ENCODE results near the gene CNTNAP2.

The CNTNAP2 gene

DNA sequence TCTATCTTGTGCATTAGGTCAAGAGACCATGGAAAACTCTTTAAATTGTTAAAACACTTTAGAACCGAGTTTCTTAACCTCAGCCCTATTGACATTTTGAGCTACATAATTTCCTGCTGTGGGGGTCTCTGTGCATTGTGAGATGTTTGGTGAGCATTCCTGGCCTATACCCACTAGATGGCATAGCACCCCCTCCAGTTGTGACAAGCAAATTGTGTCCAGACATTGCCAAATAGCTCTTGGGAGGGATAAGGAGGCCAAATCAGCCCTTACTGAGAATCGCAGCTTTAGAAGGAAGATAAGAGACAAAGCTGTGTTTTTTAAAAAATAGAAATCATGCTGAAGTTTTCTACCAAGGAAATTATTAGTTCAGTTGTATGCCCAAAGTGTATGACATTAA lies 1315.5 kb downstream of the CNTNAP2 start:
- DNase-seq = no peak

- no peak for DNase-seq
These were observed 1316.0 kb downstream of the CNTNAP2 start for GRCh38 chr7:147432576-147432975.

- no peak for DNase-seq
These were observed 1320.1 kb downstream of the CNTNAP2 start for GRCh38 chr7:147436718-147437117.

- no peak for DNase-seq
These were observed 1321.6 kb downstream of the CNTNAP2 start for GRCh38 chr7:147438216-147438615.

GRCh38 chr7:147443942-147444341 lies 1327.3 kb downstream of the CNTNAP2 start:
- DNase-seq = no peak

DNA sequence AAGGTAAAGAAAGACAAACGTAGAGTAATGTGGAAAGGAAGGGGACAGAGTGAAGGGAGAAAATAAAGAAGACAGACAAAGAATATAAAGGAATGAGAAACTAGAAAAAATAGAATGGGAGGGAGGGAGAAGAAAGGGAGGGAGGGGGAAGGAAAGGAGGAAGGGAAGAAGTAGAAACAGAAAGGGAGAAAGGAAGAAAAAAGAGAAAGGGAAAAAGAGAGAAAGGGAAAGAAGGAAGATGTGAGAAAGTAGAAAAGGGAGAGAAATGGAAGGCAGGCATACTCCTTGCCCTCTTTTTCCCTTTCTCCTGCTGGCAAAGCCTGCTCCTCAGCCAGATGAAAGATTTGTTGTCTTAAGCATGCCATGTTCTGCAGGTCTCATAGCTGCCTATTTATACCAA lies 1336.2 kb downstream of the CNTNAP2 start:
- DNase-seq = no peak

DNA sequence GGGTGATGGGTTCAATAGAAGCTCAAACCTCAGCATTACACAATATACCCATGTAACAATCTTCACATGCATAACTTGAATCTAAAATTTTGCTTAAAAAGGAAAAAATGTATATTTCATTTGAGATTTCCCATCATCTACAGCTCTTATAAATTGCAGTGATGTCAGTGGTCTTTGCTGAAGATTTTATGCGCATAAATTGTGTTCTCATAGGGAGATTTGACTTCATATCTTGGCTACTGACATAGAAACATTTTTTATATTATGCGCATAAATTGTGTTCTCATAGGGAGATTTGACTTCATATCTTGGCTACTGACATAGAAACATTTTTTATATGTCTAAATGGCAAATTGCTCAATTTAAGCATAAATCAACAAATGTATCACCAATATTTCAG lies 1348.6 kb downstream of the CNTNAP2 start:
- no peak for DNase-seq

- DNase-seq = no peak
These were observed 1356.0 kb downstream of the CNTNAP2 start for GRCh38 chr7:147472556-147472955.

DNA sequence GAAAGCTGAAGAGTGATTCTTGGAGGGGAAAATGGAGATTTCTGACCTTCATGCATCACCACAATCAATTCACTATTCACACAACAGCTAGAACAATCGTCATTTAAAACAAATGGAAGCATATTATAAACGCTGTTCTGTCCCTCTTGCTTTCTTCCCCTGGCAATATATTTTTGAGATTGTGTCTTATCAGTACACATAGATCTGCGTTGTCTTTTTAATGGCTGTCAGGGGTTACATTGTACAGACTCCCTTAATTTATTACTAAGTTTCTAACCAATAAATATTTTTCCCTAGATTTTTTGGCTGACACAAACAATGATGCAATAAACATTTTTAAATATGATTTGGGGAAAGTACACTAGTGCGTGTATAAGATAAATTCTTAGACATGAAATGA lies 1358.3 kb downstream of the CNTNAP2 start:
- no peak for DNase-seq

GRCh38 chr7:147477526-147477925 lies 1360.9 kb downstream of the CNTNAP2 start:
- DNase-seq = no peak

- no peak for DNase-seq
These were observed 1362.2 kb downstream of the CNTNAP2 start for GRCh38 chr7:147478796-147479195.

DNA sequence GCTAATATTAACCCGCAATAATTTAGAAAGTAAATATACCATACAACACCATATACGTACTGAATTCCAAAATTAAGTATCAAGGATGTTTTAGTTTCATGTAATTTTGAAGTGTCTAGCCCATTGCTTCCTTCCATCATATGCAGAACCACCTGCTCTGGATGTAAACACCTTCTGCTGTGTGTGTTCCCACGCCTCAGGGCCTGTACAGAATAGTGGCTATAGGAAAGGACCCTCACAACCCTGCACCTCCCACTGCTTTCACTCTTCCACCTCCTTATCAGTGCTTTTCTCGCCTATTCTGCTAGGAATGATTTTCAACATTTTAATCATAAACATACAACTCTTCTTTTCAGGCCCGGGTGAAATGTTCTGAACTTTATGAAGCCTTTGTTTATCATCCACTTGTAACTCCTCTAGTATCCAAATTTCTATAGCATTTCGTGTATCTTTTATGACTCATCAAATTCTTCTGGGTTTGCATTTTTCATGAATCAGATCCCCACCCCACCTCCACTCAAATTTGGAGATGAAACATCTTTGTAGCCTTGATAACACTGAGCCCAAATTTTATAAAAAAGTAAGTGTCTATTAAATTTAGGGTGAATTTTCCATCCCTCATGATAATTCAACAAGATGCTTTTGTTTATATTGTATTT lies 1367.2 kb downstream of the CNTNAP2 start:
- no peak for DNase-seq

GRCh38 chr7:147485660-147486210 lies 1369.1 kb downstream of the CNTNAP2 start:
- DNase-seq = no peak

DNA sequence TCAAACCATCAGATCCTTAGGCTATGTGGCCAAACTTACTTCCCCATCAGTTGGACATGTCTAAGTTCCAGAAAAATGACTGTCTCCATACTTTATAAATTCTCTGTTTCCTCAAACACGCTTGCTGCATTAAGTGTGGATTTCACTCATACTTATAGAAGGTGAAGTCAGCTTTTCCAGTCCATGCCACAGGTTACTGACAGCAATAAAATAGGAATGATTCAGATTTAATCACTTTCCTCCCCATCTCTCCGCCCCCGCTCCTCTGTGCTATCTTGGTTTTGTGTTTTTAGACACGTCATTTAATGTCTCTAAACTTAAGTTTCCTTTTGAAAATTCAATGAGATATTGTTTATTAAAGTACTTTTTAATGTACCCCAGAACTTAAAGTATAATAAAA lies 1376.0 kb downstream of the CNTNAP2 start:
- DNase-seq = no peak

- DNase-seq = no peak
These were observed 1379.6 kb downstream of the CNTNAP2 start for GRCh38 chr7:147496209-147496608.

DNA sequence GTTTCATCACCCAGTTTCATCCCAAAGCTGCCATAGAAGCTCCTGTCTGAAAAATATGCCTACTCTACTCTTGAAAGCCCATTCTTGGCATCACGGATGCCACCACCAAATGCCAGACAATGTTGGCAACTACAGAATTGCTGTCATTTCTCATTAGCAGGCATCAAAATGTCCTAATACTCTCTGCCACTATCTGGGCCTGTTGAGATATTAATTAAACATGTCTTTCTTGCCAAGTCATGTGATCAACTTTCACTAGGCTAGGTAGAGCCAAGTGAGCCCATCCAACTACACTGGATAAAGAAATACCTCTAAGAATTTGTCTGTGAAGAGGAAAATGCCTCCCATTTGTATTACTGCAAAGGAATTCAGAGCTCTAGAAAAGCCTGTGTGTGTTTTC lies 1380.6 kb downstream of the CNTNAP2 start:
- no peak for DNase-seq

GRCh38 chr7:147498081-147498480 lies 1381.5 kb downstream of the CNTNAP2 start:
- no peak for DNase-seq

DNA sequence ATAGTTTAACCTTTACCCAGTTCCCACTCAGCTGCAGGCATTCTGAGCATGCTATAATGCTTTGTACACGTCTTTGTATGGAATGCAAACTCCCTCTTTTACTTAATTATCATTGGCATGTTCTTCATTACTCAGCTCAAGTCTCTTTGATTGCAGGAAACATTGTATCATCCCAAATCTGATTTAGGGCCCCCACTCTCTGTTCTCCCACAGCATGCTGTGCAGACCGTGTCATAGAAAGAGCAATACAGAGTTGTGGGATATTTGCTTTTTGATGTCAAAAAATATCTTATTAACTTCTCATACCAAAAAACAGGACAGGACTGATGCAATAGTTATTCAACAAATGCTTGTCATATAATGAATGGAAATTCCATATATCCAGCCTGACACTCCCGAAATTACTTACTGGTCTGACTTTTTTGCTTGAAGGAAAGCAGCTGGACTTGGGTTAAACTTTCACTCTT lies 1392.5 kb downstream of the CNTNAP2 start:
- no peak for DNase-seq

DNA sequence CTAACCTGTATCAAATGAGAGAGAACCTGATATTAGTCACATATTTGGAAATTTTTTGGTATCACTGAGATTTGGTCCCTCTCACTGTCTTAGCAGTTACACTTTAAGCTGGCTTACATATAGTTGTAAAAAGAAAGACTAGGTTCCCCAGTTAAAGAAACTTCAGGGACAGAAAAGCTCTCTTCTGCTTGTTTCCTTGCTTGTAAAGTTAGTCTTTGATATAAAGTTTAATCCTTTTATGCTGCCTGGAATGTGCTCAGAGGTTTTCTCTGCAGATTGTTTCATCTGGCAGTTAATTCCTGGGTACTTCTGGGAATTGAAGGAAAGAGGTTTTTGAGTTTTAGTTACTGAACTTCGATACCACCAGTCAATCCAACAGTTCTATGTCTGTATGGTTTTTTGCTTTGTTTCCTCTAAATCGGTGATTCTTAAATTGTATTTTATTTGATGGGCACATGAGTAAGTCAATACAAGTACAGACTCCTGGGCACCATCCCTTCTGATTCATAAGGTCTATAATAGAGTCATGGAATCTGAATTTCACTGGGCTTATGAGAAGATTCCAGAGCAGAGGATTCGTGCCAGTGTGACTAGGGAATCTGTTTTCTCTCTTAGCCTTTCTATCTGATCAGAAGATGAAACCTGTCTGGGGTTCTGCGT lies 1393.1 kb downstream of the CNTNAP2 start:
- no peak for DNase-seq

DNA sequence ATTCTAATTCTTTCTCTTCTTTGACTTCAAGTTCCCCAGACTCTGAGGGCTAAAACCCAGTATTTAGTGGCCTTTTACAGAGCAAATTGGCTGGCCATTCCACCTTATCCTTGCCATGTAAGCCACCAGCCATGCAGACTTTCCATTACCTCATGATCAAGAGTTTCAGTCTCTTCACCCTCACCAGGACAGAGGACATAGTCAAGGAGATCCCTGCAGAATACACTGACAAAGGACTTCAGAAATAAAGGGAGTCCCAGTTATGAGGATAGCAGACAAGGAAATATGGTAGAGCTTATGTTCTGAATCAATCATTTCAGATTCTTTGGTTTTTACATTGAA lies 1393.6 kb downstream of the CNTNAP2 start:
- DNase-seq = no peak

DNA sequence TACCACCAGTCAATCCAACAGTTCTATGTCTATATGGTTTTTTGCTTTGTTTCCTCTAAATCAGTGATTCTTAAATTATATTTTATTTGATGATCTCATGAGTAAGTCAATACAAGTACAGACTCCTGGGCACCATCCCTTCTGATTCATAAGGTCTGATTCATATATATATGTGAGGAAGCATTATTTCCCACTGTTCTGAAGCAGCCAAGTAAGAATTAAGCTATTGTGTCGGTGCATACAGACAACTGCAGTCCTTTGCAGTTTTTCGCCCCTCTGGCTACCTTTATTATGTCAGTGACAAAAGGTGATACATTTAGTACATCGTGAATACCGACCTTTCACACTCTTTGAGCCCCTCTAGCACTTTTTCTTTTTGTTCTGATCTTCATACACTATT lies 1394.3 kb downstream of the CNTNAP2 start:
- no peak for DNase-seq

- DNase-seq = no peak
These were observed 1396.8 kb downstream of the CNTNAP2 start for GRCh38 chr7:147513451-147513850.

DNA sequence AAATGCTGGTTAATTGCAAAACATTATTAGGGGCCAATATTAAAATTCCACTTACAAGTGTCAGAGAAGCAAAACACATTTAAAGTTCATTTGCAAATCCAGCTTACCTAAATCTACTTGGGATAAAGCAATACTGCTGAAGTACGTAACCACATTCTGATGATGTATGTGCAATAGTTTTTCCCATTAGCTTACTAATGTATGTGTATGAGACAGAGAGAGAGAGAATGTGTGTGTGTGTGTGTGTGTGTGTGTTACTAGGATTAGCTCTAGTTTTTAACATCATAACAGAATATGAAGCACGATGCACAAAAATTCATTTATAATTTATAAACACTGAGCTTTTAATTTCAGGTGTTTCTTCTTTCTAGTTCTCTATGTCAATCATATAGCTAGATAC lies 1399.8 kb downstream of the CNTNAP2 start:
- no peak for DNase-seq

DNA sequence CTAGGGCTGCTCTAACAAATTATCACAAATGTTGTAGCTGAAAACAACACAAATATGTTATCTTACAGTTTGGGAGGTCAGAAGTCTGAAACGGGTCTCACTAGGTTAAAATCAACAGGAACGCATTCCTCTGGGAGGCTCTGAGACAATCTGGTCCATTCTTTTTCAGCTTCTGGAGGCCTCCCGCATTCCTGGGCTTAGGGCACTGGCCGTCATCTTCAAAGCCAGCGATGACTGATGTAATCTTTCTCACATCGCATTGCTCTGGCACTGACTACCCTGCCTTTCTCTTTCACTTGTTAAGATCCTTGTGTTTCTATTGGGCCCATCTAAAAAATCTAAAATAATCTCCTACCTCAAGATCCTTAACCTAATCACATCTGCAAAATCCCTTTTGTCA lies 1402.5 kb downstream of the CNTNAP2 start:
- no peak for DNase-seq

GRCh38 chr7:147523056-147523455 lies 1406.5 kb downstream of the CNTNAP2 start:
- no peak for DNase-seq

Data from NCI-H187 (cell line).